Embryonic facial prominence (tissue), 1 donor: Measurements from ENCODE around the gene PTPN3.
"Not testable (repeated sequence)": the region's sequence is repeated elsewhere in the genome, so short reads cannot be mapped to it uniquely, and the experiment has no call there.

Experiments
- DNase-seq: peaks from one replicate; pipeline ENCODE4 v3.0.0-alpha.2; 2016; ENCODE audit errors: extremely low spot score

The PTPN3 gene, protein sequence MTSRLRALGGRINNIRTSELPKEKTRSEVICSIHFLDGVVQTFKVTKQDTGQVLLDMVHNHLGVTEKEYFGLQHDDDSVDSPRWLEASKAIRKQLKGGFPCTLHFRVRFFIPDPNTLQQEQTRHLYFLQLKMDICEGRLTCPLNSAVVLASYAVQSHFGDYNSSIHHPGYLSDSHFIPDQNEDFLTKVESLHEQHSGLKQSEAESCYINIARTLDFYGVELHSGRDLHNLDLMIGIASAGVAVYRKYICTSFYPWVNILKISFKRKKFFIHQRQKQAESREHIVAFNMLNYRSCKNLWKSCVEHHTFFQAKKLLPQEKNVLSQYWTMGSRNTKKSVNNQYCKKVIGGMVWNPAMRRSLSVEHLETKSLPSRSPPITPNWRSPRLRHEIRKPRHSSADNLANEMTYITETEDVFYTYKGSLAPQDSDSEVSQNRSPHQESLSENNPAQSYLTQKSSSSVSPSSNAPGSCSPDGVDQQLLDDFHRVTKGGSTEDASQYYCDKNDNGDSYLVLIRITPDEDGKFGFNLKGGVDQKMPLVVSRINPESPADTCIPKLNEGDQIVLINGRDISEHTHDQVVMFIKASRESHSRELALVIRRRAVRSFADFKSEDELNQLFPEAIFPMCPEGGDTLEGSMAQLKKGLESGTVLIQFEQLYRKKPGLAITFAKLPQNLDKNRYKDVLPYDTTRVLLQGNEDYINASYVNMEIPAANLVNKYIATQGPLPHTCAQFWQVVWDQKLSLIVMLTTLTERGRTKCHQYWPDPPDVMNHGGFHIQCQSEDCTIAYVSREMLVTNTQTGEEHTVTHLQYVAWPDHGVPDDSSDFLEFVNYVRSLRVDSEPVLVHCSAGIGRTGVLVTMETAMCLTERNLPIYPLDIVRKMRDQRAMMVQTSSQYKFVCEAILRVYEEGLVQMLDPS

DNA sequence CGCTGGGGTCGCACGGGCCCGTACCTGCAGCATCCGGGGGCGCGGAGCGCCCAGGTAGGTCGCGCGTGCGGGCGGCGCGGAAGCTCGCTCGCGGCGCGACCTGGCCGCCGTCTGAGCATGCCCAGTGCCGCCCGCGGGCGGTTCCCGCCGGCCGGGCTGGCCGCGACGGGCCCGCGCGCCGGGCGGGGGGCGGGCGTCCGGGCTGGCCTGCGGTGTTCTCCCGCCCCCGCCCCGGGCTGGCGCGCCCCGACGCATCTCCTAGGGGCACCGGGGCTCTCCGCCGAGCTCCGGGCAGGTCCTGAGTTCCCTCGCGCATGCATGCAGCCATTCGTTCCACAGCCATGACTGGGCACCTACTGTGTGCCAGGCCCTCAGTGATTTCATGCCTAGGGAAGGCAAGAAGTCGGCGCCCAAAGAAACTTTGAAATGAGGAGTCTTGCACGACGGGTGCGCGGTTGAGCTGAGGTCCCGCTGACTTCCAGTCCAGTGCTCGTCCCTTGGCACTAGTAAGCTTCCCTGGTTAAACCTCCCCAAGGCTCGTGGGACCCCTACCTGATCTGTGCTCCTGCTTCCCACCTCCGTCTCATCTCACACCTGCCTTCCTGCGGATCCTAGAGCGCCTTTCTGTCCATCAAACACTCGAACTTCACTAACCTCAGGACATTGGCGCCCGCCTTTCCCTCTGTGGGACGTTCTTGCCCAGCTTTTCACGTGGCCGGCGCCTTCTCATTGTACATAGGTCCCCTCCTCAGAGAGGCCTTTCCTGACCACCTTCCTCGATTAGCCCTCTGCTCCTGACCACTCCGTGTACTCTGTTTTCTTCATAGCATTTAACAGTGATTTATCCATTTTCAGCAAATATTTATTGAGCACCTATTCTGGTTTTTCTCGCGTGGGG lies at the start of gene PTPN3:
Gene PTPN3 (minus strand): TSS at position 113 of the 898 bp plus-strand sequence. CDS start 34,873 bp downstream, outside the sequence.
- DNase-seq = no peak

DNA sequence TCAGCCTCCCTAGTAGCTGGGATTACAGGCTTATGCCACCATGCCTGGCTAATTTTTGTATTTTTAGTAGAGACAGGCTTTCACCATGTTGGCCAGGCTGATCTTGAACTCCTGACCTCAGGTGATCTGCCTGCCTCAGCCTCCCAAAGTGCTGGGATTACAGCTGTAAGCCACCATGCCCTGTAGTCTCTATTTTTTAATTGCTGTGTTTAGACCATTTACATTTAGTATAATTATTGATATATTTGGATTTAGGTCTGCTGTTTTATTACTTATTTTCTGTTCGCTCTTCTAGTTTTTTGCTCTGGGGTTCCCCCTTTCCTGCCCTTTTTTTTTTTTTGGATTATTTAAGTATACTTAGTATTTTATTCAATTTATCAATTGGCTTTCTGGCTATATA lies 46.8 kb upstream of the PTPN3 start:
- not testable (repeated sequence) for DNase-seq

DNA sequence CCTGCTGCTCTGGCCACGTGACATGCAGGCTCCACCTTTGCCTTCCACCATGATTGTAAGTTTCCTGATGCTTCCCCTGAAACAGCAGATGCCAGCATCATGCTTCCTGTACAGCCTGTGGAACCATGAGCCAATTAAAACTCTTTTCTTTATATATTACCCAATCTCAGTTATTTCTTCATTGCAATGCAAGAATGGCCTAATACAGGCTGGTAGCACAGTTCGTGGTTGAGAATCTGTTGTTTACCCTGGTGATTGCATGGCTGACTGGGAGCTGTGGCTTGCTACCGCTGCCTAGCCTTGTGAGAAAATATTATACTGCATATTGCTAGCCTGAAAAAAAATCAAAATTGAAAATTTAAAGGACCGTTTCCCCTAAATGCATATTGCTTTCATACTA lies 44.8 kb upstream of the PTPN3 start:
- no peak for DNase-seq

DNA sequence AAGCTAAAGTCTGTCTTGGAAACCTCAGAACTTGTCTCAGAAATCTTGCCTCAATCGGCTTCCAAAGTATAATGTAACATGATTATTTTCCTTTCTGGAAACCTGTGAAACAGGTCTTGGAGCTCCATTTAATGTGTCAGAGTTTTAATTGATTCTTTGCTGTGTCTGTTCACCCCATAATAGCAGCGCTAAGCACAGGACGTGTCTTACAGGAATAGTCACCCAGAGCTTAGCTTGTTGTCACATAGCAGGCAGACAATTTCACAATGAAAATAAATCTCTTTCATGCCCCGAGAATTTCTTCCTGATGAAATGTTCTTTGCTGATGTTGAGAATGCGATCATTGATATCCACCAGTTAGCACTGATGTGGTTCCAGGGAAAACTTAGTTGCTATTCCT lies 40.2 kb upstream of the PTPN3 start:
- peak; percentile 9 for DNase-seq

DNA sequence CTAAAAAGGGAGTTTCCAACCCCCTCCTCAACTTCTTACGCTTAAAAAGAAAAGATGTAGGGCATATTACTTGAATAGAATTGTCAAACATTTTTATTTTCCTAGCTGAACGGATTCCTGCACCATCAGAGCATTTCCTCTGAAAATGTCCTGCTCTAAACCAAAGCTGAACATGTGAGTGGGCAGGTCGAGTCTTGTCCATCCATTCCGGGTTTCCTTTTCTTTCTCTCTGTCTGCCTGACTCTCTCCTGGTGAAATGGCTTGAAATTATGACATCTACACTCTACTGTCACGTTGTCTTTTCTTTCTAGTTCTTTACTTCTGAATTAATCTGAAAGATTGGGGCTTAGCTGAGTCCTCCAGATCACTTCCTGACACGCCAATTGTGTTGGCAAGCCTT lies 39.2 kb upstream of the PTPN3 start:
- no peak for DNase-seq

DNA sequence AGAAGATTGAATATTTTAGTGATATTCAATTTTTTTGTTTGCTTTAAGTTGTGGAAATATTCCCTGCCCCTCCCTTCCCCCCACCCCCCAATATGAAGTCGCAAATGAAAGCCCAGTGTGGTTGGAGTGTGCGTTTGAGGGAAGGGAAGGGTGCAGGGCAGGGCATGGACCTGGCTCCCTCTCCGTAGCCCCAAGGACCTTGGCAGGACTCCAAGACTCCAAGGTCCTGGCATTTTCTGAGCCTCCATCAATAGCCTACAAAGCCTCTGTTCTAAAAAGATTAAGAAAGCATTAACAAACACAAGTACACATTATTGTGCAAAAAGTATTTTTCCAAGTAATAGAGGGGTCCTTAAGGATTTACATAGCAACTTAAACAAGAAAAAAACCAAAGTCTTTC lies 38.8 kb upstream of the PTPN3 start:
- DNase-seq = no peak

DNA sequence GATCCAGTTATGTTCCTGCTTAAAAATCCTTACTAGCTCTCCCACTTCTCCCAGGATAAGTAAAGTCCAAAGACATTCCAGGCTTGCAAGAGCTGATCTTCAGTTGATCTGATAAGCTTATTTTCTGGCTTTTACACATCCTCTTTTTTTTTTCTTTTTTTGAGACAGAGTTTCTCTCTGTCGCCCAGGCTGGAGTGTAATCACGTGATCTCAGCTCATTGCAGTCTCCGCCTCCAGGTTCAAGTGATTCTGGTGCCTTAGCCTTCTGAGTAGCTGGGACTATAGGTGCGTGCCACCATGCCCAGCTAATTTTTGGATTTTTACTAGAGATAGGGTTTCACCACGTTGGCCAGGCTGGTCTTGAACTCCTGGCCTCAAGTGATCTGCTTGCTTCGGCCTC lies 37.3 kb upstream of the PTPN3 start:
- no peak for DNase-seq

DNA sequence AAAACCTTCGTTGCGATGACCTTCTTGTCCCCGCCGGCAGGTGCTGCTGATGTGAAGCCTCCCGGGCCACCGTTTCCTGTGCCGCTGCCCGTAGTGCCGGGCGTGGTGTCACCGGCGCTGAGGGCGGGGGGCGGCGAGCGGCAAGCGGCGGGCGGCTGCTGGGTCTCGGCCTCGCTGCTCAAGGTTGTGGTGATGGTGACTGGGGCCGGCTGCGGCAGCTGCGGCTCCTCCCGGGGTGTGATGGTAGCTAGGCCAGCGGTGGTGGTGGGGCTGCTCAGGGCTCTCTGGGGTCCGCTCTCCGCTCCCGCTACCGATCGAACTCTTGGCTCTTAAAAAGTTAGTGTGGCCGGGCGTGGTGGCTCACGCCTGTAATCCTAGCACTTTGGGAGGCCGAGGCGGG lies 36.0 kb upstream of the PTPN3 start:
- DNase-seq = no peak

DNA sequence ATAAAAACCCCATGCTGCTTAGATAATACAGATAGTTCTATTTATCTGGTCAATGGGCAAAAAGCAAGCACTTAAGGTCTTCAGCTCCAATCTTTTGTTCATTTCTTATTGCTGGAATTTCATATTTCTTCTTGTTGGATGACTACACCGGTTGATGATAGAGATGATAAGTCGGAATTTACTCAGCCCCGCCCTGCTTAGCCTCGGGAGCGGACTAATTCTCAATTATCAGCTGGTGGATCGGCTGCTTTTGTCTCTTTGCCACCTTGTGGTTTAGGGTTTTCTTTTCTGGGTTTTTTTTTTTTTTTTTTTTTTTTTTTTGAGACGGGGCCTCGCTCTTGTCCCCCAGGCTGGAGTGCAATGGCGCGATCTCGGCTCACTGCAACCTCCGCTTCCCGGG lies 34.5 kb upstream of the PTPN3 start:
- not testable (repeated sequence) for DNase-seq

DNA sequence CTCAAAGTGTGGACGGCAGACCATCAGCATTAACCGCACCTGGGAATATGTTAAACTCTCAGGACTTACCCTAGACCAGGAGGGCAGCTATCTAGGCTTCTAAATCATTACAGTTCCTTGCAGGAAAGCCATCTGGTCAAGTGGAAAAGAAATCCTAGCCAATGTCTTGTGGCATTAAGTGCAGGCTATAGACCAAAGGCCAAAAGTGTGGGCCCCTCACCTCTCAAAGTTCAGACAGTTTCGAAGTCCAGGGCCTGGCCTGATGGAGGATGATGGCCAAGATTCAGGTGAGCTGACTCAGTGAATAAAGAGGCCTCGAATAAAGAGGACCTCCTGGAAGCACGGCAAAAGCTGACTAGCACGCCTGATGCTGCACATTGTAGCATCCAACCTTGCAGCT lies 24.0 kb upstream of the PTPN3 start:
- no peak for DNase-seq

DNA sequence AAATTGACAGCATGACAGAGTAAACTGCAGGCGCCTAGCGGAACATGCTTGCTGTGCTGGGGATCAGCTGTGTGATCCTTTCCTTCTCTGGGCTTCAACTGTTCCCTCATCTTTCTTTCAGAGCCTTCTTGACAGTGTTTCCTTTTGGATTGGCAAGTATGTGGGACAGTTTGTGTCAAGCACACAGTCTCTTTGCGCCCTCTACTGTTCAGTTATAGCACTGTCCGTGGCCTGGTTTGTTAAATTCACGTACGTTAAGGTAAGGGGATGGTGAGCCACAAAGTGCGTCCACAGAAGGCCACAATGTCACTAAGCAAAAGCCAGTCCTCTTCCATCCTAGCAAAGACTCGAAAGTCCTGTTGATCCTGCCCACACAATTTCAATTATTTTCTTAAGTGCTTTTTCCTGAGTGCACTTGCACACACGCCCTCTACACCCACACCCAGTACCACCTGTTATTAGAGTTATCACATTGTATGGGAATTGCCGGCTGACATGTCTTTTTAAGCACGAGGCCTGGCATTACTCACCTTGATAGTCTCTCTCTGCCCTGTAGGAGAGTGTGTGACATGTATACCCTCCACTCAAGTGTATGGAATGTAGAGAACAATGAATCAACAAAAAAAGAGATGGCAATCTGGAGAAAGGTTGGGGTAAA lies 22.5 kb upstream of the PTPN3 start:
- peak; percentile 62 for DNase-seq

DNA sequence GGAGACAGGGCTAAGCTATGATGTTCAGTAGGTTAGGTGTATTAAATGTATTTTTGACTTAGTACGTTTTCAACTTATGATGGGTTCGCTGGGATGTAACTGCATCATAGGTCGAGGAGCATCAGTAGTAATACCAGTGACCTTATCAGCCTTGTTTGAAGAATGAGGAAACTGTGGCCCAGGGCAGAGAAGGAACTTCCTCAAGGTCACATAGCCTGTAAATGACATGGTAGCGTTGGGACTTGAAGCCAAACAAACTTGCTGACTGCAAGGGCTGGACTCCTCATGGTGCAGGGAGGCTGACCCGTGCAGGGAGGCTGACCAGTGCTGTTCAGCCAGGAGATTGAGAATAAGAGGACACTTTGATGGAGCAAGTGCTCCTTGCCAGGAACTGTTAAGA lies 21.3 kb upstream of the PTPN3 start:
- no peak for DNase-seq

DNA sequence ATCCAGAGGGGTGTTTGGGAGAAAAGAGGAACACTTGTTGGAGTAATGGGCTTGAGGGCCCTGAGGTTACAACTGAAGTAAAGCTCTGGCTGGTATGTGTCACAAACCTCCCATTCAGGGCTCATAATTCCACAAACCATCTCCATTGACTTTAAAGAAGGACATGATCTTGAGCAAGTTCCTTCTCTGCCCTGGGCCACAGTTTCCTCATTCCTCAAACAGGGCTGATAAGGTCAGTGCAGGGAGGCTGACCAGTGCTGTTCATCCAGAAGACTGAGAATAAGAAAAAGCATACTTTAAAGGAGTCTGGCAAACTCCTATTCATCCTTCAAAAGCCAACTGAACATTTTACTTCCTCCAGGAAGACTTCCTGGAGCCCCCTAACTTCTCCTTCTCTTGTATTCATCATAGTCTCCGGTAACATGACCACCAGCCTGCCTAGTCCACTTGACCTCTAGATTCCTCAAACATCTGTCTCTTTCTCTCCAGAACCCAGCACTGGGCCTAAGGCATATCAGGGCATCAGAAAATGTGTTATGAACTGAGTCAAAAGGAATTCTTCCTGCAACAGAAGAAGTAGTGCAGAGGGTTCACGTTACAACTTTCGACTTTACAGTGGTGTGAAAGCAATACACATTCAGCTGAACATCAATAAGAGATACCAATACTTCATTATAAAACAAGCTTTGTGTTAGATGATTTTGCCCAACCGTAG lies 20.7 kb upstream of the PTPN3 start:
- no peak for DNase-seq

DNA sequence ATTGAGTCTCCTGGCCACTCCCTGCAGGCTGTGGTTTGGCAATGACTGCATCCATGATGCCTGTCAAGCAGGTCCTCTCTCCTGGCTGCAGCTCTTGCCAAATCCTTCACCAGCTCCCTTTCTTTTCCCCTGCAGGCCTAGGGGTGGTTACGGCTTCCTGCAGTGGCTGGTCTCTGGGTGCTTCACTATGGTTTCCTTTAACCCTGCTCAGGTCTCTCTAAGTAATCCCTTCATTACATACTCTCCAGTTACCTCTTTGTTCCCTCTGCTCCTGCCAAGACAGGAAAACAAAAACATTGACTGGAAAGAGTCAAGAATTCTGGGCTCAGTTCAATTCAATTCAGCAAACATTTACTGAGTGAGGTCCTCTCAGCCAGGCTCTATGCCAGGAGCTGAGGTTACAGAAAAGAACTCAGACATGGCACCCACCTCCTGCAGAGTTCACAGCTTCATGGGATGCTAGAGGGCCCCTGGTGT lies 19.8 kb upstream of the PTPN3 start:
- DNase-seq = peak; percentile 8

DNA sequence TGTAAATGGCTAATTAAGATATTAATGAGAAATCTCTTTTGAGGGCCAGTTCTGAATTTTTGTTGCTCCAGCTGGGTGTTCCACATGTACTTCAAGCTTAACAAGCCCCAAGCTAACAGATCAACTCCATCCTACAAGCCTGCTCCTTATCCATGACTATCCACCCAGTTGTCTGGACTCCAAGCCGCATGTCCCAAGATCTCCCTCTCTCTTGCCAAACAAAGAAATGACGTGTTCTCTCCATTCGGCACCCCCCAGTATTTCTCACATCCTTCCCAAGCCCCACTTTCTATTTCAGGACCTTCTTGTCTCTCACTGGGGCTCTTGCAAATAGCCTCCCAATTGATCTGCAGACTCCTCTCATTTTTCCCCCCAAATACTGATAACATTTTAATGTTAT lies 15.8 kb upstream of the PTPN3 start:
- no peak for DNase-seq

DNA sequence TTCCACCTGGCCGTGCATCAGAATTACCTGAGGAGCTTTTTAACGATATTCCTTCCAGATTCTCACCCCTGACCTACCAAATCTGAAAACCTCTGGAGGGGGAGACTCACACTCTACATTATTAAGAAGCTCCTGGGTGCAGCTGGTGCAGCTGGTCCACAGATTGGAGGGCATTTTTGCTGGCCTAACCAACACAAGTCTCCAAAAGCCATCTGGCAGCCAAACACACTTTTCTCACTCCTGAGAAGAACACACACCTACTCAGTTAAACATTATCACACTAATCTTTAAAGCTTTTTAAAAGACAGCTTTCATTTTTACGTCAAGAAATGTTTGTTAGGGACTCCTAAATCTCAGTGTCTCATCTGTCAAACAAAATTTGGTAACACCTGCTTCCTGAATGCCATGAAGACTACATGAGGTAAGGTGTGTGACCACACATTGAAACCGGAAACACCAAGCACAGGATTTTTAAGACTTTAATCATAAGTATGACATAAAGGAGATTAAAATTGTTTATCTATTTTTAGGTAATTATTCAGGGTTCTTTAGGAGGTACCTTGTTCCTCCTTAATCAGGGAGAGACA lies 14.2 kb upstream of the PTPN3 start:
- DNase-seq = no peak

DNA sequence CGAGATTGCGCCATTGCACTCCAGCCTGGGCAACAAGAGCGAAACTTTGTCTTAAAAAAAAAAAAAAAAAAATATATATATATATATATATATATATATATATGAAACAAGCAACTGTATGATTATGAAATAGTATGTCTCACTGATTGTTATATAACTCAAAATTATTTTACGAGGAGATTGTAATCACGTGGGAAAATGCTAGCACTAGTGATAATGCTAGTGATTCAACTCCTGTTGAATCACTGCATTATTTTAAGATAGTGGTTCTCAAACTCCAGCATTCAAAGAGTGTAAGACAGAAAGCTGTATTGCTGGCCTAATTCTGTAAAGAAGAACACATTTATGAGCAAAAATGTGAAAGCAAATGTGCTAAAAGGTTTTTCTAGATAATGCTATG lies 12.4 kb upstream of the PTPN3 start:
- DNase-seq = no peak

DNA sequence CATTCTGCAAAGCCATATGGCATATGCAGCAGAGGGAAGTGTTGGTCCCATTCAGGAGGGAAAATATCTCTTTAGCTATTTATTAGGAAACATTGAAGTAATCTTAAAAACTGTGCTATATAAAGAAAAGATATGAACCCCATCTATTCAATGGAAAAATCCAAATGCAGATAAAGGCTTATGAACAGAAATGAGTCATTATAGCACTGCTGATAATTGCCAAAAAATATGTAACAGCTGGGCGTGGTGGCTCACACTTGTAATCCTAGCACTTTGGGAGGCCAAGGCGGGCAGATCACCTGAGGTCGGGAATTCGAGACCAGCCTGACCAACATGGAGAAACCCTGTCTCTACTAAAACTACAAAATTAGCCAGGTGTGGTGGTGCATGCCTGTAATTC lies 11.9 kb upstream of the PTPN3 start:
- not testable (repeated sequence) for DNase-seq

DNA sequence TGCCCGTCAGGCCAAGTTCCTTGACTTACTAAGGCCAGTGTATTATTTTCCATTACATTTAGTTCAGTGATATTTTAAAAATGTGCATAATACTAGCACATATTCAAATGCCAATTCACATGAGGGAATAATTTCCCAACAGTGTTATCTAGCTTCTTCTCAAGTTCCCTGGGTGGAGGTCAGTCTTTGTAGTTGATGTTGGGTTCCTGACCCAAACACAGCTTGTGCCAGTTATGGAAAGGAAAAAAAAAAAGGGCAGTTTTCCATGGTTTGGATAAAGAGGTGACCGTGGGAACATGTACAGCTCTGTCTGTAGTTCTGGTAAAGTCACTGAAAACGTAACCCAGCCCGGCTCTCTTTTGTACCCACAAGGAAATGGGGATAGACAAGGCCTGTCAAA lies 11.5 kb upstream of the PTPN3 start:
- no peak for DNase-seq

DNA sequence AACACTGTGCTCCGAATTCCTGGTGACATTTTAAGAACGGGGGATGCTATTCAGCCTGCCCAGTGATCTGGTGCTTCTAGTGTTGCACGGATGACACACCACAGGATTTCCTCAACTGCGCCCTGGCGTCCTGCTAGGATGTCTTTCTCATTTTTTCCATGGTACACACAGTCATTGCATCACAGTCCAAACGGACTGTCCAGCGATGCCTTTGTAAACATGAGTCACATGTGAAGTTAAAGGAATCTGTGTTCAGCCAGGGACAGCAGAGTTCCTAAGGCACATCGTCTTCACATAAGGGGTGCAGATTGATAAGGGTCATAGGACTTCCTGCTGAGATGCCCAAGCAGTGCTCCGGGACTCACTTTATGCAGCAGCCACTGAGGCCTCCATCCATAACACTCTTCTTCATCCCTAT lies 9.3 kb upstream of the PTPN3 start:
- DNase-seq = no peak
